Heart left ventricle (tissue), 13 donors: ENCODE data around the gene AKAP6.

ENCODE experiments used
- POLR2A ChIP-seq, 2 donors: fragments of 450-650 bp; IDR thresholded peaks; one replicate each; pipeline ENCODE4 v1.6.1; 2017; ENCODE audit warnings: antibody characterized with exemption in 2 of 2, mild to moderate bottlenecking in 2 of 2, moderate library complexity in 2 of 2
- TF ChIP-seq, protein P1 (sequence below), 12 donors: fragments of 200-600 bp; sonication (generic) in 4 of 12; IDR thresholded peaks; one replicate each; pipeline versions ENCODE4 v1.5.0 to v1.8.0; 2018 to 2022; ENCODE audit warnings: antibody characterized with exemption in 12 of 12, mild to moderate bottlenecking in 5 of 12
- donor health status: ischemic (EF 13 %, LVEDD 7.1; RV severe dilation, severe dysfunction).
- donor health status: DM: no; HTN: yes; CAD: no.
- donor health status: DM: no; HTN: no; CAD: no.
- donor health status: ischemic (EF 25% LVEDD 6.9; RV normal size, moderate dysfunction).
- donor health status: ischemic (EF 25% LVEDD 5.7; RV mildly dilated, moderate dysfunction).
- donor health status: ischemic (EF 35%, LVEDD 5.7; RV mildly dilated, moderate dysfunction).
- donor health status: nonischemic (EF 11% LVEDD 7.7; RV severe dilation, severe dysfunction).
- donor health status: DM: yes; HTN: yes; CAD: no.
- donor health status: PGD.
- donor health status: ischemic (EF 29% LVEDD 5.4; RV normal size, mild dysfunction).
- donor health status: nonischemic (EF 23%, LVEDD 6.1; RV moderate dilation, normal function).

- TF ChIP-seq, protein P1, sequence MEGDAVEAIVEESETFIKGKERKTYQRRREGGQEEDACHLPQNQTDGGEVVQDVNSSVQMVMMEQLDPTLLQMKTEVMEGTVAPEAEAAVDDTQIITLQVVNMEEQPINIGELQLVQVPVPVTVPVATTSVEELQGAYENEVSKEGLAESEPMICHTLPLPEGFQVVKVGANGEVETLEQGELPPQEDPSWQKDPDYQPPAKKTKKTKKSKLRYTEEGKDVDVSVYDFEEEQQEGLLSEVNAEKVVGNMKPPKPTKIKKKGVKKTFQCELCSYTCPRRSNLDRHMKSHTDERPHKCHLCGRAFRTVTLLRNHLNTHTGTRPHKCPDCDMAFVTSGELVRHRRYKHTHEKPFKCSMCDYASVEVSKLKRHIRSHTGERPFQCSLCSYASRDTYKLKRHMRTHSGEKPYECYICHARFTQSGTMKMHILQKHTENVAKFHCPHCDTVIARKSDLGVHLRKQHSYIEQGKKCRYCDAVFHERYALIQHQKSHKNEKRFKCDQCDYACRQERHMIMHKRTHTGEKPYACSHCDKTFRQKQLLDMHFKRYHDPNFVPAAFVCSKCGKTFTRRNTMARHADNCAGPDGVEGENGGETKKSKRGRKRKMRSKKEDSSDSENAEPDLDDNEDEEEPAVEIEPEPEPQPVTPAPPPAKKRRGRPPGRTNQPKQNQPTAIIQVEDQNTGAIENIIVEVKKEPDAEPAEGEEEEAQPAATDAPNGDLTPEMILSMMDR (IDR thresholded peaks at IDR 0.05) = no peak
- no peak for TF ChIP-seq POLR2A (IDR thresholded peaks at IDR 0.05)
These were observed 183.2 kb downstream of the AKAP6 start for GRCh38 chr14:32512348-32512747.
